WTC11 (cell line): ENCODE data around the gene FBH1. TPM values are rescaled to one million over a fixed set of nuclear protein-coding genes. Genes with fewer than 3 reads are reported as not detected.
A peak's percentile ranks its signal among the peaks of the same experiment; 100 is the strongest.

Experiments
- ATAC-seq: fragments of 200-7000 bp; cut with Tn5 transposase; 2 replicates; pipeline ENCODE4 v1.10.0; 2021; ENCODE audit warnings: mild to moderate bottlenecking, moderate library complexity
- CTCF ChIA-PET: fragments of 300-600 bp; sonication (Branson Sonifier 250); formaldehyde crosslinking; loops from one replicate; lab custom pipeline; 2021; ENCODE audit warnings: antibody characterized with exemption; lab: Charles Lee
- POLR2A ChIA-PET: fragments of 350-600 bp; sonication (Branson Sonifier 250); formaldehyde crosslinking; loops from one replicate; lab custom pipeline; 2021; ENCODE audit warnings: antibody characterized with exemption; lab: Charles Lee
- DNase-seq: peaks from one replicate; pipeline ENCODE4 v3.0.0; 2021; ENCODE audit warnings: low spot score
- H3K27ac Mint-ChIP-seq: 2 replicates; pipeline ENCODE4 v1.8.0; 2021; ENCODE audit warnings: mixed read lengths
- H3K27me3 Mint-ChIP-seq: 2 replicates; pipeline ENCODE4 v1.8.0; 2021; ENCODE audit warnings: low read depth, mild to moderate bottlenecking, moderate library complexity, mixed read lengths
- H3K36me3 Mint-ChIP-seq: 2 replicates; pipeline ENCODE4 v1.8.0; 2021; ENCODE audit warnings: mixed read lengths
- H3K4me1 Mint-ChIP-seq: 2 replicates; pipeline ENCODE4 v1.8.0; 2022; ENCODE audit warnings: mixed read lengths
- H3K4me3 Mint-ChIP-seq: 2 replicates; pipeline ENCODE4 v1.8.0; 2021; ENCODE audit warnings: mild to moderate bottlenecking, moderate library complexity, mixed read lengths
- H3K9me3 Mint-ChIP-seq: 2 replicates; pipeline ENCODE4 v1.8.0; 2021; ENCODE audit warnings: mixed read lengths
- CTCF ChIP-seq: fragments of 200-600 bp; IDR thresholded peaks from 2 replicates; pipeline ENCODE4 v1.8.0; 2022; ENCODE audit warnings: antibody characterized with exemption
- ESRRA ChIP-seq: sonication (generic); formaldehyde crosslinking; IDR thresholded peaks from 2 replicates; pipeline ENCODE4 v1.8.1; 2022; ENCODE audit warnings: mild to moderate bottlenecking, missing genetic modification reagents, borderline replicate concordance
- ETV6 ChIP-seq: sonication (generic); formaldehyde crosslinking; IDR thresholded peaks from 2 replicates; pipeline ENCODE4 v1.8.1; 2022; ENCODE audit warnings: mild to moderate bottlenecking, missing genetic modification reagents
- GABPB1 ChIP-seq: sonication (generic); formaldehyde crosslinking; IDR thresholded peaks from 2 replicates; pipeline ENCODE4 v1.8.1; 2023; ENCODE audit warnings: mild to moderate bottlenecking, missing genetic modification reagents
- KAT7 ChIP-seq: sonication (generic); formaldehyde crosslinking; IDR thresholded peaks from 2 replicates; pipeline ENCODE4 v1.8.1; 2023; ENCODE audit warnings: missing genetic modification reagents, mild to moderate bottlenecking, borderline replicate concordance
- NFATC4 ChIP-seq: fragments of 250-450 bp; sonication (Bioruptor Pico); IDR thresholded peaks from 2 replicates; pipeline ENCODE4 v1.9.0; 2021; ENCODE audit warnings: mild to moderate bottlenecking
- NFE2L1 ChIP-seq: sonication (generic); formaldehyde crosslinking; IDR thresholded peaks from 2 replicates; pipeline ENCODE4 v1.8.1; 2023; ENCODE audit warnings: missing genetic modification reagents
- NR2C2 ChIP-seq: sonication (generic); formaldehyde crosslinking; IDR thresholded peaks from 2 replicates; pipeline ENCODE4 v1.8.0; 2022; ENCODE audit warnings: mild to moderate bottlenecking, missing genetic modification reagents
- RELA ChIP-seq: sonication (generic); formaldehyde crosslinking; IDR thresholded peaks from 2 replicates; pipeline ENCODE4 v1.8.1; 2022; ENCODE audit warnings: missing genetic modification reagents, mild to moderate bottlenecking, borderline replicate concordance
- SMAD3 ChIP-seq: sonication (generic); formaldehyde crosslinking; IDR thresholded peaks from 2 replicates; pipeline ENCODE4 v1.8.0; 2022; ENCODE audit warnings: missing genetic modification reagents, mild to moderate bottlenecking, borderline replicate concordance
- ZNF121 ChIP-seq: sonication (generic); formaldehyde crosslinking; IDR thresholded peaks from 2 replicates; pipeline ENCODE4 v1.8.0; 2023; ENCODE audit warnings: missing genetic modification reagents
- ZNF219 ChIP-seq: sonication (generic); formaldehyde crosslinking; IDR thresholded peaks from 2 replicates; pipeline ENCODE4 v1.8.0; 2023; ENCODE audit warnings: missing genetic modification reagents, mild to moderate bottlenecking, borderline replicate concordance
- ZNF263 ChIP-seq: sonication (generic); formaldehyde crosslinking; IDR thresholded peaks from 2 replicates; pipeline ENCODE4 v1.8.1; 2022; ENCODE audit warnings: low read depth, mild to moderate bottlenecking, moderate library complexity, missing genetic modification reagents
- ZNF396 ChIP-seq: fragments of 250-450 bp; sonication (Bioruptor Pico); IDR thresholded peaks from 2 replicates; pipeline ENCODE4 v1.8.0; 2021; ENCODE audit warnings: mild to moderate bottlenecking, moderate library complexity, borderline replicate concordance
- ZNF425 ChIP-seq: fragments of 250-450 bp; sonication (Bioruptor Pico); conservative IDR thresholded peaks from 2 replicates; pipeline ENCODE4 v1.9.0; 2021; ENCODE audit warnings: mild to moderate bottlenecking
- total RNA-seq: library from RNA; stranded (reverse); gene quantifications from 3 replicates; pipeline ENCODE4 v1.2.3, GENCODE V29; 2021
- TF ChIP-seq, protein P1 (sequence below): sonication (generic); formaldehyde crosslinking; conservative IDR thresholded peaks from 2 replicates; pipeline ENCODE4 v1.8.1; 2022; ENCODE audit warnings: mild to moderate bottlenecking, missing genetic modification reagents
- TF ChIP-seq, protein P2 (sequence below): sonication (generic); formaldehyde crosslinking; IDR thresholded peaks from 2 replicates; pipeline ENCODE4 v1.8.1; 2022; ENCODE audit warnings: low read depth, missing genetic modification reagents, borderline replicate concordance

Gene FBH1
- total RNA-seq, 1 experiment from 2014 or later = 66.8 TPM

- POLR2A ChIA-PET = no interaction called here
- CTCF ChIA-PET = interaction anchor here (0.6 to 1.6 kb wide), 7 partner anchors 28 to 453 kb away, joined by 3 to 11 read pairs (median 7); partner anchors contain the start of genes IL15RA and PFKFB3
- no peaks in the 10 kb centered on the region for H3K36me3 Mint-ChIP-seq
- TF ChIP-seq ETV6 (CRISPR knock-in tag) (no peak), CTCF (peak; percentile 32; the same call in 1 of the 2 replicates), NFE2L1 (CRISPR knock-in tag) (no peak), ZNF121 (CRISPR knock-in tag) (no peak), ZNF425 (CRISPR knock-in tag) (no peak), NR2C2 (CRISPR knock-in tag) (no peak), NFATC4 (CRISPR knock-in tag) (no peak)
- TF ChIP-seq, protein P1, sequence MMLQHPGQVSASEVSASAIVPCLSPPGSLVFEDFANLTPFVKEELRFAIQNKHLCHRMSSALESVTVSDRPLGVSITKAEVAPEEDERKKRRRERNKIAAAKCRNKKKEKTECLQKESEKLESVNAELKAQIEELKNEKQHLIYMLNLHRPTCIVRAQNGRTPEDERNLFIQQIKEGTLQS (CRISPR knock-in tag) = no peak
- H3K4me1 Mint-ChIP-seq = peaks cover 35% of the 10 kb centered on the region
- no peaks in the 10 kb centered on the region for H3K27me3 Mint-ChIP-seq
- H3K27ac Mint-ChIP-seq = no peak overlapping the region
- H3K9me3 Mint-ChIP-seq = no peaks in the 10 kb centered on the region
- peak; percentile 80 for DNase-seq
- peak; percentile 88 for ATAC-seq
- no peak overlapping the region for H3K4me3 Mint-ChIP-seq
Observed at GRCh38 chr10:5949009-5949759, 59.1 kb downstream of the FBH1 start.

- no peaks in the 10 kb centered on the region for H3K9me3 Mint-ChIP-seq
- H3K36me3 Mint-ChIP-seq = no peaks in the 10 kb centered on the region
- ChIA-PET POLR2A (no interaction called here), CTCF (interaction anchor here (1.3 to 4.5 kb wide), 3 partner anchors 62 to 451 kb away, joined by 3 to 16 read pairs (median 4); no protein-coding TSS in a partner anchor)
- ATAC-seq = no peak
- TF ChIP-seq KAT7 (no peak), ZNF396 (no peak), ZNF219 (no peak), GABPB1 (CRISPR knock-in tag) (0 out of 2 replicates have a peak, but pooled peaks have one; percentile 23)
- TF ChIP-seq, all 79 proteins: peak for 1
- Mint-ChIP-seq H3K27me3 (no peaks in the 10 kb centered on the region), H3K27ac (no peak overlapping the region), H3K4me1 (peaks cover 15% of the 10 kb centered on the region), H3K4me3 (no peak overlapping the region)
- DNase-seq = no peak
Observed at GRCh38 chr10:5951167-5951711, 61.2 kb downstream of the FBH1 start.

DNA sequence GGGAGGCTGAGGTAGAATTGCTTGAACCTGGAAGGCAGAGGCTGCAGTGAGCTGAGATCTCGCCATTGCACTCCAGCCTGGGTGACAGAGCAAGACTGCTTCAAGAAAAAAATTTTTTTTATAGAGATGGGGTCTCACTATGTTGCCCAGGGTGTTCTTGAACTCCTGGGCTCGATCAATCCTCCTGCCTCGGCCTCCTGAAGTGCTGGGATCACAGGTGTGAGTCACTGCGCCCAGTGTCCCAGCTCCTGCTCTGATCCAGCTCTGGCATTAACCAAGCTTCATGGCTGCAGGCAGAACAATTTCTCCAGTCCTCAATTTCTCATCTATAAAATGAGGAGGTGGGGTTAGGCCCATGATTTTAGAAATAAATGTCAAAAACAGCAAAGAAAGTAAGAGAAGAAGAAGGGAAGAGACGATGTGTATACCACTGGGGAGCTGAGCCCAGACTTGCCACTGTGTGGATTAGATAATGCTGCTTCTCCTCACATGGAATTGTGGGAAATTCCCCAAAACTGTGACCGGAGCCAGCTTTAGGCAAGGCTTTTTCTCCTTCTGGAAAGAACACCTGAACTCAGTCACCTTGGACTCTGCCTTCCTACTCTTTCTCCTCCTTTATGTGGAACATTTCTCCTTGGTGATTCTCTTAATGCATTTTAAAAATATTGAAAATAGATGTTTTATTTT lies 61.8 kb downstream of the FBH1 start:
- no peak for ATAC-seq
- POLR2A ChIA-PET = no interaction called here
- no peak for DNase-seq
- Mint-ChIP-seq H3K4me1 (peaks cover 9% of the 10 kb centered on the region), H3K27me3 (no peaks in the 10 kb centered on the region), H3K4me3 (no peak overlapping the region), H3K9me3 (no peaks in the 10 kb centered on the region), H3K27ac (no peak overlapping the region), H3K36me3 (no peaks in the 10 kb centered on the region)
- CTCF ChIA-PET = interaction anchor here (1.3 to 4.5 kb wide), 4 partner anchors 25 to 450 kb away, joined by 3 to 16 read pairs (median 4); no protein-coding TSS in a partner anchor
- TF ChIP-seq ETV6 (CRISPR knock-in tag) (no peak), ZNF263 (CRISPR knock-in tag) (no peak), CTCF (no peak), ESRRA (CRISPR knock-in tag) (no peak), SMAD3 (CRISPR knock-in tag) (no peak), RELA (CRISPR knock-in tag) (no peak)
- TF ChIP-seq, protein P1 (CRISPR knock-in tag) = no peak
- TF ChIP-seq, protein P2, sequence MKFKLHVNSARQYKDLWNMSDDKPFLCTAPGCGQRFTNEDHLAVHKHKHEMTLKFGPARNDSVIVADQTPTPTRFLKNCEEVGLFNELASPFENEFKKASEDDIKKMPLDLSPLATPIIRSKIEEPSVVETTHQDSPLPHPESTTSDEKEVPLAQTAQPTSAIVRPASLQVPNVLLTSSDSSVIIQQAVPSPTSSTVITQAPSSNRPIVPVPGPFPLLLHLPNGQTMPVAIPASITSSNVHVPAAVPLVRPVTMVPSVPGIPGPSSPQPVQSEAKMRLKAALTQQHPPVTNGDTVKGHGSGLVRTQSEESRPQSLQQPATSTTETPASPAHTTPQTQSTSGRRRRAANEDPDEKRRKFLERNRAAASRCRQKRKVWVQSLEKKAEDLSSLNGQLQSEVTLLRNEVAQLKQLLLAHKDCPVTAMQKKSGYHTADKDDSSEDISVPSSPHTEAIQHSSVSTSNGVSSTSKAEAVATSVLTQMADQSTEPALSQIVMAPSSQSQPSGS (CRISPR knock-in tag) = no peak
